ENCODE results near the gene OBSCN. TPM values are rescaled to one million over a fixed set of nuclear protein-coding genes. Genes with fewer than 3 reads are reported as not detected.

The OBSCN gene
- total RNA-seq, 1 donor from 2014 or later = 28.6 TPM

- H3K4me1 ChIP-seq = peaks cover 6 to 10% of the 10 kb centered on the region in 2 donors
- no peak overlapping the region for H3K4me3 ChIP-seq
- intact Hi-C loops (cut with DNase I) = no loop called here
- peaks cover 19% of the 10 kb centered on the region for H3K27me3 ChIP-seq
- DNase-seq (ENCODE audit: low spot score in 2 of 2) = no peak
- TF ChIP-seq CTCF (IDR thresholded peaks at IDR 0.05) = no peak
- no peak overlapping the region for H3K27ac ChIP-seq
- no peaks in the 10 kb centered on the region for H3K9me3 ChIP-seq
- no peaks in the 10 kb centered on the region for H3K36me3 ChIP-seq
Observed at GRCh38 chr1:228417061-228417460, 209.2 kb downstream of the OBSCN start.

- H3K4me3 ChIP-seq = no peak overlapping the region
- intact Hi-C loops (cut with DNase I) = no loop called here
- peaks cover 6 to 10% of the 10 kb centered on the region in 2 donors for H3K4me1 ChIP-seq
- no peaks in the 10 kb centered on the region for H3K9me3 ChIP-seq
- no peaks in the 10 kb centered on the region for H3K36me3 ChIP-seq
- TF ChIP-seq CTCF (IDR thresholded peaks at IDR 0.05) = no peak
- no peak for DNase-seq (ENCODE audit: low spot score in 2 of 2)
- H3K27ac ChIP-seq = no peak overlapping the region
- peaks cover 19% of the 10 kb centered on the region for H3K27me3 ChIP-seq
Observed at GRCh38 chr1:228417483-228418203, 209.8 kb downstream of the OBSCN start.

DNA sequence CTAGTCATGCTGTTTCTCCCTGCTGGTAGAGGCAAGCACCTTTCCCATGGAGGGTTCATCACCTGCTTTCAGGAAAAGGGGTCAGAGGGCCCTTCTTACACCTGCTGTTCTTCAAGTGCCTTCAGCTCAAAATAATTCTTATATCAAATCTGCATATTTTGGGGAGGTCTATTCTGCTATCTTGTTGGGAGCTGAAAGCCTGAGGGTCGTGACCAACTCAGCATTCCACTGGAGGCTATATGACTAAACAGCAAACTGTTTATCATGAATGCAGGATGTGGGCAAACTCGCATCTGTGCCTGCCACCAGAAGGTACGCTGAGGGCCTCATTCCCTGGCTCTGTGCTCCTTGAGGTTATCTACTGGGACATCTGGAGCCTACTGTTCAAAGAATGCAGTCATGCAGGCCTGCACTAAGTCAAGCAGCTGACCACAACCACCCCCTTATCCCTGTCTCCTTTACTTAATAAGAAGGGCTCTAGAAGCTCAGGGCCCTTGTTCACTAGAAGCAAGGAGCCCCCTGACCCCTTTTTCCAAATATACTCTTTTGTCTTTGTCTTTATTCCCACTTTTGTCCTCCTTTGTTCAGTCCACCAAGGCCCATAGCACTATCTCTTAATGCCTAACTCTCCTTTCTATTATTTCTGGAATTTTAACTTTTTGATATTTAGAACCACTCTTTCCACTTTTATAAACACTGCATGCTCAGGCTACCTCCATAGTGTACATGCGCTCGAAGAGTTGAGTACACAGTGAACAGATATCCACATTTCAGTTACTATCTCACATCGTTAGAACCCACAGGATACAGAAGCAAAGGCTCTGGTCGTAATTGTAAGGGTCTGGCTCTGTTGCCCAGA lies 213.4 kb downstream of the OBSCN start:
- no peak for TF ChIP-seq CTCF (IDR thresholded peaks at IDR 0.05)

GRCh38 chr1:228423404-228424053 lies 215.7 kb downstream of the OBSCN start:
- no peaks in the 10 kb centered on the region for H3K36me3 ChIP-seq
- H3K4me1 ChIP-seq = no peaks in the 10 kb centered on the region
- DNase-seq (ENCODE audit: low spot score in 2 of 2) = no peak

More for the DNA sequence above, 213.4 kb downstream of the OBSCN start:
- no peak overlapping the region for H3K27ac ChIP-seq
- H3K9me3 ChIP-seq = no peaks in the 10 kb centered on the region
- no peak overlapping the region for H3K4me3 ChIP-seq
- intact Hi-C loops (cut with DNase I) = no loop called here
- no peaks in the 10 kb centered on the region for H3K36me3 ChIP-seq
- DNase-seq (ENCODE audit: low spot score in 2 of 2) = no peak
- peaks cover 4 to 6% of the 10 kb centered on the region in 2 donors for H3K4me1 ChIP-seq
- H3K27me3 ChIP-seq = peaks cover 9% of the 10 kb centered on the region

More at GRCh38 chr1:228423404-228424053, 215.7 kb downstream of the OBSCN start:
- H3K9me3 ChIP-seq = no peaks in the 10 kb centered on the region
- H3K27ac ChIP-seq = no peak overlapping the region
- no peaks in the 10 kb centered on the region for H3K27me3 ChIP-seq
- intact Hi-C loops (cut with DNase I) = no loop called here
- H3K4me3 ChIP-seq = no peak overlapping the region
- TF ChIP-seq CTCF (IDR thresholded peaks at IDR 0.05) = no peak
